HG02588 (cell line): Measurements from ENCODE around the gene SP110.

ENCODE experiments used
- ATAC-seq: cut with Tn5 transposase; IDR thresholded peaks from one replicate; pipeline ENCODE4 v1.9.1; 2021; ENCODE audit warnings: mild to moderate bottlenecking, moderate library complexity; ENCODE audit not compliant: unreplicated experiment

SP110 gene

DNA sequence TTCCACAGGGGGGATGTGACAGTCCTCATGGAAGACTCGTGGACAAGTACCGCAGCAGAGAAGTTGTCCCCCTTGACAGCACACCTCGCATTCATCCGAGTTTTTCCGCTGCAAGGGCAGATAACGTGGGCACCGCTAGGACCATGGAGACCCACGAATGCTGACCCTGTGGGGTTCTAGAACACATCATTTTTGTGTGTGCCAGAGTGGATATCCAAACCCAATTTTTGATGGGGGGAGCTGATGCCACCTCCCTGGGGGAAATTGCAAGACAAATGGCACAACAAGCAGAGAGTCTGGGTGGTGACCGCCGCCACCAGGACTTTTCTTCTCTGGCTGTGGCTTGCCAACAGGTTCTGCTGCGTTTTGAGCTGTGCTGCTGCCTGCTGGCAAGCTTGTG, 46.9 kb downstream of the SP110 start:
- no peak for ATAC-seq

DNA sequence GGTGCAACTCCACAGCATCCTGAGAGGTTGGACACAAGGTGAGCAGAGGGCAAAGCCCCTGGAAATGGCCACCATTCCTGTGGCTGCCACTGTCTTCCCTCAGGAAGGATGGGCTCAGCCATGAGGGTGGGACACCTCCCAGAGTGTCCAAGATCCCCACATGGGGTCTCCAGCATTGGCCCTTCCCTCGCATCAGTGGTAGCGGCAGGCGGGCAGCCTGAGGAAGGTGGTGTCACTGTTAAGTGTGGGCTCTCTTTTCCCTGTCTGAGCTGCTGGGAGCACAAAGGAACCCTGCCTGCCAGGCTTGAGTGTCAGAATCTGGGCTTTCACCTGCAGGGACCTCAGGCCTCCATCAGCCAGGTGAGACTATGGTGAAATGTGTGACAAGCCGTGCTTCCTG, 47.6 kb downstream of the SP110 start:
- ATAC-seq = no peak

GRCh38 chr2:230170532-230170931, 49.3 kb downstream of the SP110 start:
- ATAC-seq = no peak

DNA sequence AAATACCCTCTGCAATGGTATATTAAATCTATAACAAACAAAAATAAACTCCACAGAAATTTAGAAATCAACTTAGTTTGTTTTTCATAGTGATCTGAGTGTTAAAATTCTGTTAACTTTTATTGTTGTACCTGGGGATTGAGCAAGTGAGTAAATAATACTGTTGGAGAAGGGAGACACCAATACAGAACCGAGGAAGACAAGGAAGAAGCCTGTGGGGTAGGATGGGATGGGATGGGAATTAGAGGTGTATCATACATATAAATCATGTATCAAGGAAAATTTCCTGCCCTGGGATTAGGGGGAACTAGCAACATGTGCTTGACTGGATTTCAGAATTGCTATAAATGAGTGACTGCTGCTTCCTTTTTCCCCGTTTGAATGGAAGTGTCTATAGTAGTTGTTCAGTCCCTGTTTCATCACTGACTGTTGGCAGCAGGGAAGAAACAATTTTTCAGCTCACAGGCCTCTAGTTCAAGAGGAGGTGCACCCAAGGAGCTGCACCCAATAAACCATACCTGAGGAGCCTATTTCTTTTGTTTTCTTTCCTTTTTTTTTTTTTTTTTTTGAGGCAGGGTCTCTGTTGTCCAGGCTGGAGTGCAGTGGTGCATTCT, 53.1 kb downstream of the SP110 start:
- ATAC-seq = no peak

GRCh38 chr2:230164139-230164538, 55.6 kb downstream of the SP110 start:
- no peak for ATAC-seq

- no peak for ATAC-seq
Observed at GRCh38 chr2:230162981-230163380, 56.8 kb downstream of the SP110 start.

- ATAC-seq = no peak
Observed at GRCh38 chr2:230161184-230161583, 58.6 kb downstream of the SP110 start.

DNA sequence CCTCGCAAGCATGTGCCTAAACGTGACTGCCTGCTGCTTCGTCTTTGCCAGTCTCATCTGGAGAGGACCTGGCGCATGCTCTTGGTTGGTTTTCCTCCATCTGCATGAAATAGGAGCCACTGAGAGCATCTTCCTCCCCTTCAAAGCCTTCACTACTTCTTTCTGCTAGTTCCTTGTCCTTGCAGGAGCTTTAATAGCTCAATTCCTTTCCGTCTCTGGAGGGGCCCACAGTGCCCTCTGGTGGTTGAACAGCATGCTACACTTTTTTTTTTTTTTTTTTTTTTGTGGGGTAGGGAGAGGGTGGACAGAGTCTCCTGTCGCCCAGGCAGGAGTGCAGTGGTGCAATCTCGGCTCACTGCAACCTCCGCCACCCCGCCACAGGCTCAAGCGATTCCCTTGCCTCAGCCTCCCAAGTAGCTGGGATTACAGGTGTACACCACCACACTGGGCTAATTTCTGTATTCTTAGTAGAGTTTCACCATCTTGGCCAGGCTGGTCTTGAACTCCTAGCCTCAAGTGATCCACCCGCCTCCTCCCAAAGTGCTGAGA, 59.6 kb downstream of the SP110 start:
- no peak for ATAC-seq

GRCh38 chr2:230158468-230158867, 61.3 kb downstream of the SP110 start:
- ATAC-seq = no peak

GRCh38 chr2:230156782-230157699, 62.7 kb downstream of the SP110 start:
- ATAC-seq = no peak

DNA sequence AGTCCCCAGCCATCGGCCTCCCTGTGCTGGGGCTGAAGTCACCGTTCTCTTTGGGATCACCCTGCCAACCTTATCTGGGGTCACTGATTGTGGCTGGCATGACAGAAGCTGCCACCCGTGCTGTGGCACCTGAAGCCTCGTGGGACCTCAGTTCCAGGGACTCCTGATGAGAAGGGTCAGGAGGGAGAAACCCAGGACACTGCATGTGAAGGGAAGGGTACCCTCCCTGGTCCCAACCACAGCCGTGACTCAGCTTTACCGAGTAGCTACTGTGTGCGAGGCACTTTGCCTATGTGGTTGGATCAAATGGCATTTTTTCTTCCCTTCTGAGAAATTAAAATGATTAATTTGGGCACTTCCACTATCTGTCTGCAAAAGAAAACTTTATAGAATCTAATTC, 64.4 kb downstream of the SP110 start:
- no peak for ATAC-seq

DNA sequence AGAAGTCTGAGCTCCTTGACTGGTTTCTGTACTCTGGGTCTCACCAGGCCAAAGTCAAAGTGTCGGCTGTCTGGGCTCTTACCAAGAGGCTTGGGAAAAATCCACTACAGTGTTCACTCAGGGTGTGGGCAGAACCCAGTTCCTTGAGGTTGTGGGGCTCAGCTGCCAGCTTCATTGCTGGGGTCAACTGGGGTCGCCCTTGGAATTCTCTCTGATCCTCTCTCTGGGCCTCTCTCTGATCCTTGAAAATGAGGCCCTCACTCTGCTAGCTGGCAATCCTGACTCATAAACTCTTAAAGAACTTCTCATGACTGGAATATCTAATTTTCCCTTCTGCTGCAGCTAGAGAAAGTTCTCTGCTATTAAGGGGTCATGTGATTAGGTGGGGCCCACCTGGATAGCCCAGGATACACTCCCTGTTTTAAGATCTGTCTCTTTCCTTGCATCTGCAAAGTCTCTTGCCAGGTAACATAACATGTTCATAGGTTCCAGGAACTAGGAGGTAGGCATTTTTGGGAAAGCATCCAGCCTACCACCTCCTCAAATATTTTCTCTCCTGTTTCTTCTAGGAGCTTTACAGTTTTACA, 66.3 kb downstream of the SP110 start:
- no peak for ATAC-seq

GRCh38 chr2:230152334-230152733, 67.5 kb downstream of the SP110 start:
- no peak for ATAC-seq

DNA sequence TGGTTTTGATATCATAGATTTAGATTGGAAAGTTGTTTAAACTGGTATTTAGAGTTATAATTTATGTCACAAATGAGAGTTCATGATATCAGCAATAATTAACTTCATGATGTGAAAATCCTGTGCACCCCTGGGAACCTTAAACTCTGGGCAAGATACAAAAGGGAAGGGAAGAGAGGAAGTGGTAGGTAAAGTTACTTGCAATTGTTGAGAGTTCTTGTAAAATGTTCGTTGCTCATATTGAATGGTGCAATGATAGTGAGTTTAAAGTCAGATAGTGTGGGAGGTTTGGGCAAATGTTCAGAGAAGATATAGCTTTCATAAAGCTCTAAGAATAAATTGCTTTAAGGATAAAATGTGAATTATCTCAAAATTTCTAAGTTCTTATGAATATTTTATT, 75.4 kb downstream of the SP110 start:
- ATAC-seq = no peak

GRCh38 chr2:230140667-230141066, 79.1 kb downstream of the SP110 start:
- no peak for ATAC-seq

DNA sequence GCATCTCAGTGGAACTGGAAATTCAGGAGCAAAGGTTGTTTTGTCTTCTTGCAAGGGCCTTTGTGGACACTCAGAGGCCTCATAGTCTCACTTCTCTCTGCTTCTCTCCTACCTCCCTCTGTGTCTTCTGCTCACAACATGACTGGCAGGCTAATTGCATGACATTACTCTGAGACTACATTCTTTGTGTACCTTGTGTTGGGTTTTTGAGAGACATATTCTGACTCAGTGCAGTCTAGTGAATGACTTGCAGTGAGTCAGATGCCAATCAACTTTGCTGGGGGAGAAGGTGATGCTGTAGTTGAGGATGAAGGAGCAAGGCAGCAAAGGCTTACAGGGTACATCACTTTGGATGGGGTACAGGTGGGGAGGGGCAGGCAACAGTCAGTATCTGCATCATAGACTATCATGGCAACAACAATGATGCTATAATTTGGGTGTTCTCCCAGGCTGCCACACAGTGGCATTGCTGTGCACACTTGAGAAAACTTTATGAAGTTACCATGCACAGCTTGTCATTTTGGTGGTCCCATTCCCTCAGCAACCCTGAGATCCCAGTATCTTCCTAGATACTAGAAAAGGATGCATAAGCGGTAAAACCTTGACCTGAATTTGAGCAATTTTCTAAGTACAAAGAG, 81.8 kb downstream of the SP110 start:
- no peak for ATAC-seq

- no peak for ATAC-seq
Observed at GRCh38 chr2:230135130-230135525, 84.7 kb downstream of the SP110 start.

DNA sequence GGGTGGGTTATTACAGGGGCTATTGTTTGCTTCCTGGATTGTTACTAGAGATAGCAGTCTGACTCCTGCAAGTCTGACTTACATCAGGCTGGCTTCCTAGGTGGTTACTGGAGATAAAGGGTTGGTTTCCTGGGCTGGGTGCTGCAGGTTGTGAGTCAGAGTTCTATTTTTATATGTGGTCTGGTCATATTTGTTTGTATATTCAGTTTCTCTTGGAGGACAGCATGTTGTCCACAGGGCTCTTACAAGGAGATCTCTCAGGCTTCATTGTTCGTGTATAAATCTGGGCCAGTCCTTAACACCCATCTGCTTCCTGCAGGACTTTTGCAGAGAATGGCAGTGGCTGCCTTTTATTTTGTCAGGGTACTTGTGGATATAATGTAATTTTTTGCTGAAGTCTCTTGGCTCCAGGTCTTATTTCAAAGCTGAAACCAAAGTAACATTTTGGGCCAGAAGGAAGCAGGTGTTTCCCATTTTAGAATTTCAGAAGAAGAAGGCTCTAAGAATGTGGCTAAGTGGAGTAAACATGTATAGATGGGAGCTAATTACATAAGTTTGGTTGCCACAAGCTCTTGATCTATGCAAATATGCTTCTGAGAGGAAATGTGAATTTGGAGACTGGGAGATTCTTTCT, 85.2 kb downstream of the SP110 start:
- no peak for ATAC-seq

- no peak for ATAC-seq
Observed at GRCh38 chr2:230131366-230131765, 88.4 kb downstream of the SP110 start.

DNA sequence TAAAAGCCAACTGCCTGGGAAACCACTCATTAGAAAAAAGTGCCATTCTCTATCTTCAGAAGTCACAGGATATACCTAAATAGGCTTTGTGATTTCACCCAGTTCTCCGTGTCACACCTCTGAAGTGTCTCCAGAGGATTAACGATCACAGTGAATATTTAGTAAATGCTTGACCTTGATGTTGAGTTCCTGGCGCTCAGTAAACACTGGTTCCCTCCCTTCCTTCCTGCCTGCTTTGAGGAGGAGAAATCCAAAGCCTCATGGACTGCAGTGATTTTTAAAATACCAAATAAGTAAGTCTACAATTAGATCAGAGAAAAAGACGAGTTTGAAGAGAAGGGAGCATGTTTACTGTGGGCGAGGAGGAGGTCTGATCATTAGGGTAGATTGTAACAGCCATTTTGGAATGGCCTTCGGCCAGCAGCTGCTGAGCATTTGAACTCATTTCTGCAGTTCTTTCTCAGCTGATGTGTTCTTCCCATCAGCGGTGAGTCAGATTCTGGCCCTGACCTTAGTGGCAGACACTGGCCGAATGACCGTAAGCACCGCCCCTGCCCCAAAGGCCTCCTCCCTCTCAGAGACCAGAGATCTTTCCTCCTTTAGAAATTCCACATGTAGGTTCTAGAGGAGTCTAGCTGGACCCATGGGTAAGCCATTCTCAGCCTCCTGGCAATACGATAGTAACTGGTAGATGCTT, 89.0 kb downstream of the SP110 start:
- ATAC-seq = no peak
